ENCODE data around the gene HK3.

DNA sequence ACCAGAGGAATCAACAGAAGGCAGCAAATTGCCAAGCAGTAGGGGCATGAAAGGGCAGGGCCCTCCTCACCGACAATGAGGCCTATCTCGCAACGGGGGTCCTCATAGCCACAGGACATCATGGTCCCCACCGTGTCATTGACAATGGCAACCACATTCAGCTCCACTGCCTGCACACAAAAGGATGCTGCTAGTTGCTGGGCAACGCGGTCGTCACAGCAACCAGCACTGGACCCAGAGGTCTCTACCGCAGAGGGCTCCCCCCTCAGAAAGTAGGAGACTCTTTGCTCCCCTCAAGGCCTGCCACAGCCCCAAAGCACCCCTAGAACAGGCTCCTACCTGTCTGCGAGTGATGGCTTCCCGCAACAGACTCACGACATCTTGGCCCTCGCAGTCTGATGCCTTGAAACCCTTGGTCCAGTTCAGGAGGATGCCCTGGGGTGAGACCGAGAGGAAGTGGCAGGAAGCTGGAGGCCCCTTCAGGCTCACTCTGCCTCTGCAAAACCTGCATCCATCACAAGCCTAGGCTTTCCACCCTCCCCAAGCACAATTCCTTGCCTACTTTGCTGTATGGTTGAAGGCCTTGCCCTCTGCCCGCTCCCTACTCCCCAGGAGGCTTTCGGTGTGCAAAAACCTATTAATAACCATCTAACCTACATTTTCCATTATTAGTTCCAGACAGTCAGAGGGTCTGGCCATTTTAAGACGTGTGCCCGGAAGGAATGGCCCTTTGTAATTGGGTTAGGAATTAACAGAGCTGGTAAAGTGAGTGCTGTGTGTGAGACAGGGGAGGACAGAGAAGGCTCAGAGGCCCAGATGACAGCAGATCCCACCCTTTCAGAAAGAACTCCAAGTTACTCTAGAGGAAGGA, 15.2 kb downstream of the HK3 start:
- TF ChIP-seq, protein P1, sequence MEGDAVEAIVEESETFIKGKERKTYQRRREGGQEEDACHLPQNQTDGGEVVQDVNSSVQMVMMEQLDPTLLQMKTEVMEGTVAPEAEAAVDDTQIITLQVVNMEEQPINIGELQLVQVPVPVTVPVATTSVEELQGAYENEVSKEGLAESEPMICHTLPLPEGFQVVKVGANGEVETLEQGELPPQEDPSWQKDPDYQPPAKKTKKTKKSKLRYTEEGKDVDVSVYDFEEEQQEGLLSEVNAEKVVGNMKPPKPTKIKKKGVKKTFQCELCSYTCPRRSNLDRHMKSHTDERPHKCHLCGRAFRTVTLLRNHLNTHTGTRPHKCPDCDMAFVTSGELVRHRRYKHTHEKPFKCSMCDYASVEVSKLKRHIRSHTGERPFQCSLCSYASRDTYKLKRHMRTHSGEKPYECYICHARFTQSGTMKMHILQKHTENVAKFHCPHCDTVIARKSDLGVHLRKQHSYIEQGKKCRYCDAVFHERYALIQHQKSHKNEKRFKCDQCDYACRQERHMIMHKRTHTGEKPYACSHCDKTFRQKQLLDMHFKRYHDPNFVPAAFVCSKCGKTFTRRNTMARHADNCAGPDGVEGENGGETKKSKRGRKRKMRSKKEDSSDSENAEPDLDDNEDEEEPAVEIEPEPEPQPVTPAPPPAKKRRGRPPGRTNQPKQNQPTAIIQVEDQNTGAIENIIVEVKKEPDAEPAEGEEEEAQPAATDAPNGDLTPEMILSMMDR (IDR thresholded peaks at IDR 0.05; ENCODE audit: poor library complexity, severe bottlenecking): no peak
- no peak for TF ChIP-seq TAF1 (IDR thresholded peaks at IDR 0.05; ENCODE audit: low read depth)

All from neural cell (in vitro differentiated cells).